HCT116 (cell line): Measurements from ENCODE around the gene TOX4. TPM values are rescaled to one million over a fixed set of nuclear protein-coding genes. Genes with fewer than 3 reads are reported as not detected.

ENCODE experiments used
- ATAC-seq: fragments of 200-7000 bp; cut with Tn5 transposase; 2 replicates; pipeline ENCODE4 v1.9.1; 2020; ENCODE audit warnings: mild to moderate bottlenecking, moderate library complexity
- BruUV-seq: library from RNA; stranded (reverse); fragments of 400-500 nt; replicated peaks from 2 replicates; lab custom pipeline; 2021; lab: Mats Ljungman, UMichigan
- CTCF ChIA-PET: fragments of 300-600 bp; sonication (Branson Sonifier 250); formaldehyde crosslinking; loops from one replicate; lab custom pipeline; 2021; ENCODE audit warnings: antibody characterized with exemption; lab: Charles Lee
- POLR2A ChIA-PET: fragments of 300-600, 350-600 bp; sonication (Branson Sonifier 250); formaldehyde crosslinking; loops from one replicate; lab custom pipeline; 2021; ENCODE audit warnings: antibody characterized with exemption; lab: Charles Lee
- RAD21 ChIA-PET, 2 experiments: fragments of 300-600 bp; sonication (Branson Sonifier 250); formaldehyde crosslinking; loops; one replicate each; lab custom pipeline; 2023; ENCODE audit warnings: low total read pairs in 2 of 2; ENCODE audit not compliant: uncharacterized antibody in 2 of 2, unreplicated experiment in 2 of 2, low non-redundant PET in 1 of 2; lab: Charles Lee
- DNase-seq: peaks from one replicate; pipeline ENCODE4 v3.0.0-alpha.2; 2010; ENCODE audit warnings: low read depth, low spot score
- H2AFZ ChIP-seq: fragments of 200-600 bp; shearing (Covaris generic), sonication (generic); 2 replicates; pipeline ENCODE4 v1.6.1; 2017; ENCODE audit warnings: low read depth, mixed run types, mixed read lengths, antibody characterized with exemption, low read length; ENCODE audit not compliant: poor library complexity, severe bottlenecking
- H3K27ac ChIP-seq: 2 replicates; pipeline ENCODE4 v1.5.1; 2012; ENCODE audit warnings: low read depth, low read length
- H3K27me3 ChIP-seq: fragments of 200-600 bp; sonication (generic); 2 replicates; pipeline ENCODE4 v1.6.1; 2016; ENCODE audit warnings: mixed run types, low read length, mixed read lengths; ENCODE audit not compliant: insufficient read depth
- H3K36me3 ChIP-seq, 2 experiments: fragments of 200-500 bp in 1 of 2; fragments of 200-600 bp in 1 of 2; sonication (Bioruptor generic) in 1 of 2; sonication (generic) in 1 of 2; 2 replicates each; pipeline versions ENCODE4 v1.5.1 to v1.6.1; 2014 to 2016; ENCODE audit warnings: low read length in 2 of 2, inconsistent platforms in 1 of 2, mixed read lengths in 1 of 2, mixed run types in 1 of 2; ENCODE audit not compliant: insufficient read depth in 2 of 2, control insufficient read depth in 1 of 2
- H3K4me1 ChIP-seq, 2 experiments: fragments of 200-600 bp in 1 of 2; sonication (generic) in 1 of 2; 2 replicates each; pipeline versions ENCODE4 v1.5.1 to v1.6.1; 2012 to 2017; ENCODE audit warnings: low read length in 2 of 2, inconsistent platforms in 1 of 2, mild to moderate bottlenecking in 1 of 2, mixed read lengths in 1 of 2, mixed run types in 1 of 2, moderate library complexity in 1 of 2; ENCODE audit not compliant: insufficient read depth in 2 of 2, control insufficient read depth in 1 of 2
- H3K4me2 ChIP-seq: fragments of 200-600 bp; sonication (generic); 2 replicates; pipeline ENCODE4 v1.6.1; 2017; ENCODE audit warnings: mixed run types, low read length, mixed read lengths
- H3K4me3 ChIP-seq, 2 experiments: fragments of 200-600 bp in 1 of 2; sonication (generic) in 1 of 2; replicated peaks in 1 of 2; 2 replicates each; pipeline ENCODE4 v1.5.1; 2011 to 2016; ENCODE audit warnings: low read length in 2 of 2, control low read depth in 1 of 2, low read depth in 1 of 2, mild to moderate bottlenecking in 1 of 2, mixed read lengths in 1 of 2, mixed run types in 1 of 2
- H3K79me2 ChIP-seq: fragments of 200-600 bp; sonication (generic); 2 replicates; pipeline ENCODE4 v1.6.1; 2017; ENCODE audit warnings: mild to moderate bottlenecking, mixed run types, low read length, moderate library complexity, mixed read lengths; ENCODE audit not compliant: insufficient read depth
- H3K9ac ChIP-seq: fragments of 200-600 bp; sonication (generic); 2 replicates; pipeline ENCODE4 v1.6.1; 2016; ENCODE audit warnings: low read length, mixed read lengths
- H3K9me2 ChIP-seq: fragments of 200-600 bp; sonication (generic), shearing (Covaris generic); 2 replicates; pipeline ENCODE4 v1.6.1; 2017; ENCODE audit warnings: mixed run types, mild to moderate bottlenecking, moderate library complexity; ENCODE audit not compliant: insufficient read depth
- H3K9me3 ChIP-seq, 2 experiments: fragments of 200-500 bp in 1 of 2; fragments of 200-600 bp in 1 of 2; sonication (Bioruptor generic) in 1 of 2; sonication (generic) in 1 of 2; 2 replicates each; pipeline ENCODE4 v1.6.1; 2014 to 2017; ENCODE audit warnings: low read length in 2 of 2, mixed read lengths in 2 of 2, inconsistent platforms in 1 of 2, low read depth in 1 of 2, mild to moderate bottlenecking in 1 of 2, mixed run types in 1 of 2, moderate library complexity in 1 of 2; ENCODE audit not compliant: control insufficient read depth in 1 of 2, insufficient read depth in 1 of 2
- H4K20me1 ChIP-seq: fragments of 200-600 bp; sonication (generic), shearing (Covaris generic); 2 replicates; pipeline ENCODE4 v1.6.1; 2017; ENCODE audit warnings: mixed run types, mild to moderate bottlenecking, moderate library complexity; ENCODE audit not compliant: insufficient read depth
- EGR1 ChIP-seq: IDR thresholded peaks from 2 replicates; pipeline ENCODE4 v1.6.1; 2012; ENCODE audit warnings: low read depth
- EZH2 ChIP-seq: fragments of 200-600 bp; sonication (generic); IDR thresholded peaks from 2 replicates; pipeline ENCODE4 v1.6.1; 2017; ENCODE audit warnings: antibody characterized with exemption, mixed run types
- EZH2phosphoT487 ChIP-seq: fragments of 200-600 bp; IDR thresholded peaks from 2 replicates; pipeline ENCODE4 v1.6.1; 2018; ENCODE audit warnings: antibody characterized with exemption, borderline replicate concordance
- POLR2A ChIP-seq: IDR thresholded peaks from 2 replicates; pipeline ENCODE4 v1.7.0; 2011; ENCODE audit warnings: borderline replicate concordance; ENCODE audit not compliant: insufficient read depth, insufficient read length; ENCODE audit errors: extremely low read depth
- RAD21 ChIP-seq: IDR thresholded peaks from 2 replicates; pipeline ENCODE4 v1.6.1; 2012; ENCODE audit warnings: low read depth, mild to moderate bottlenecking
- SIN3A ChIP-seq: IDR thresholded peaks from 2 replicates; pipeline ENCODE4 v1.6.1; 2012; ENCODE audit warnings: low read depth
- SRF ChIP-seq: IDR thresholded peaks from 2 replicates; pipeline ENCODE4 v1.6.1; 2012; ENCODE audit warnings: low read depth
- TCF7L2 ChIP-seq: IDR thresholded peaks from 2 replicates; pipeline ENCODE4 v1.7.0; 2011; ENCODE audit warnings: borderline replicate concordance, inconsistent platforms; ENCODE audit not compliant: insufficient read depth, insufficient read length; ENCODE audit errors: extremely low read depth
- YY1 ChIP-seq: IDR thresholded peaks from 2 replicates; pipeline ENCODE4 v1.6.1; 2011; ENCODE audit warnings: low read length, low read depth, moderate library complexity, mild to moderate bottlenecking; ENCODE audit not compliant: insufficient replicate concordance; ENCODE audit errors: extremely low read depth
- ZFX ChIP-seq: fragments of 450-650 bp; IDR thresholded peaks from 2 replicates; pipeline ENCODE4 v1.6.1; 2017
- ZNF274 ChIP-seq: fragments of 200-500 bp; sonication (Bioruptor generic); IDR thresholded peaks from 2 replicates; pipeline ENCODE4 v1.6.1; 2014; ENCODE audit warnings: mild to moderate bottlenecking, low read depth, low read length, inconsistent platforms
- intact Hi-C: fragments of 100-400 bp; cut with micrococcal nuclease; formaldehyde crosslinking; loops from 2 replicates; pipeline ENCODE4 v1.10.0; 2022
- total RNA-seq: library from RNA; stranded (reverse); gene quantifications from one replicate; pipeline ENCODE4 v1.2.1, GENCODE V29; 2021; ENCODE audit not compliant: unreplicated experiment
- TF ChIP-seq, protein P1 (sequence below): IDR thresholded peaks from 2 replicates; pipeline ENCODE4 v1.6.1; 2011; ENCODE audit warnings: mild to moderate bottlenecking, low read length, moderate library complexity; ENCODE audit not compliant: insufficient replicate concordance; ENCODE audit errors: extremely low read depth
- TF ChIP-seq, protein P2 (sequence below): IDR thresholded peaks from 2 replicates; pipeline ENCODE4 v1.6.1; 2012; ENCODE audit warnings: low read depth
- TF ChIP-seq, protein P3 (sequence below): IDR thresholded peaks from 2 replicates; pipeline ENCODE4 v1.6.1; 2012

Gene TOX4
- total RNA-seq, 1 experiment from 2014 or later = 58.5 TPM

DNA sequence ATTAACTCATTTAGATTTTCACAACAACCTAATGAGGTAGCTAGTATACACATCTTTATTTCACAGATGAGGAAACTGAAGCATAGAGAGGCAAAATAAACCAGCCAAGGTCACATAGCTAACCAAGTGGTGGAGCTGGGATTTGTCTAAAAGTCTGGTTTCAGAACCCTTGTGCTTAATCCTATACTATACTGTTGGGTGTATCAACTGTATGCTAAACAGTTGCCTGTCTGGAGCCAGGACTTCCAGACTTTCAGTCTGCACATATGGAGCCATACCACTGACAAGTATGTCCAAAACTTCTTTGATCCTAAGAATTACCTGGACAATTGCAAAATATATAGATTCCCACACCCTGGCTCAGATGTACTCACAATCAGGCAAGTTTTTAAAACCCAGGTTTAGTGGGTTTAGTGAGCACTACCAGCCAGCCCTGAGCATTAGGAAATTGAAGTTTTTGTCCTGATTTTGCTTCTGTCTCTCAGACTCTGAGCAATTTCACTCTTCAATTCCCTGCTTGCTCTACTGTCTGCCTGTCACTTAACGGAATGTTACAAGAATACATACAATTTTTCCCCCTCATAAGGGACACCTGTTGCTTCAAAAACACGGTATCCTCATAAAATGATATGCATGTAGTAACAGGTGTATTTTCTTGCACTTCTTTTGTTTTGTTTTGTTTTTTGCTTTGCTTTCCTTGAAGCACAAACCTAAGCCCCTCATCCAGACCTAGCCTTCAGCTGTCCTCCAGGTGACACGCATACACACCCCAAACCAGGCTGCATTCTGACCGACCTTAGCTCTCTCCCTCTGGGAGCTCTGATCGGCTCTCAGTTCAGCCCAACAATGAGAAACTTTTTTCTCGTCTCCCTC is 58.8 kb downstream of the TOX4 start:
- ChIA-PET RAD21 (no interaction called here), CTCF (no interaction called here), POLR2A (no interaction called here)
- H3K27ac ChIP-seq = no peak overlapping the region
- no peak overlapping the region for H3K4me3 ChIP-seq
- TF ChIP-seq EZH2 (no peak), SIN3A (no peak), ZNF274 (no peak), SRF (no peak), EZH2phosphoT487 (no peak), POLR2A (no peak), RAD21 (no peak), ZFX (no peak), YY1 (no peak), EGR1 (no peak), TCF7L2 (no peak)
- TF ChIP-seq, protein P1, sequence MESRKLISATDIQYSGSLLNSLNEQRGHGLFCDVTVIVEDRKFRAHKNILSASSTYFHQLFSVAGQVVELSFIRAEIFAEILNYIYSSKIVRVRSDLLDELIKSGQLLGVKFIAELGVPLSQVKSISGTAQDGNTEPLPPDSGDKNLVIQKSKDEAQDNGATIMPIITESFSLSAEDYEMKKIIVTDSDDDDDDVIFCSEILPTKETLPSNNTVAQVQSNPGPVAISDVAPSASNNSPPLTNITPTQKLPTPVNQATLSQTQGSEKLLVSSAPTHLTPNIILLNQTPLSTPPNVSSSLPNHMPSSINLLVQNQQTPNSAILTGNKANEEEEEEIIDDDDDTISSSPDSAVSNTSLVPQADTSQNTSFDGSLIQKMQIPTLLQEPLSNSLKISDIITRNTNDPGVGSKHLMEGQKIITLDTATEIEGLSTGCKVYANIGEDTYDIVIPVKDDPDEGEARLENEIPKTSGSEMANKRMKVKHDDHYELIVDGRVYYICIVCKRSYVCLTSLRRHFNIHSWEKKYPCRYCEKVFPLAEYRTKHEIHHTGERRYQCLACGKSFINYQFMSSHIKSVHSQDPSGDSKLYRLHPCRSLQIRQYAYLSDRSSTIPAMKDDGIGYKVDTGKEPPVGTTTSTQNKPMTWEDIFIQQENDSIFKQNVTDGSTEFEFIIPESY = no peak
- TF ChIP-seq, protein P2, sequence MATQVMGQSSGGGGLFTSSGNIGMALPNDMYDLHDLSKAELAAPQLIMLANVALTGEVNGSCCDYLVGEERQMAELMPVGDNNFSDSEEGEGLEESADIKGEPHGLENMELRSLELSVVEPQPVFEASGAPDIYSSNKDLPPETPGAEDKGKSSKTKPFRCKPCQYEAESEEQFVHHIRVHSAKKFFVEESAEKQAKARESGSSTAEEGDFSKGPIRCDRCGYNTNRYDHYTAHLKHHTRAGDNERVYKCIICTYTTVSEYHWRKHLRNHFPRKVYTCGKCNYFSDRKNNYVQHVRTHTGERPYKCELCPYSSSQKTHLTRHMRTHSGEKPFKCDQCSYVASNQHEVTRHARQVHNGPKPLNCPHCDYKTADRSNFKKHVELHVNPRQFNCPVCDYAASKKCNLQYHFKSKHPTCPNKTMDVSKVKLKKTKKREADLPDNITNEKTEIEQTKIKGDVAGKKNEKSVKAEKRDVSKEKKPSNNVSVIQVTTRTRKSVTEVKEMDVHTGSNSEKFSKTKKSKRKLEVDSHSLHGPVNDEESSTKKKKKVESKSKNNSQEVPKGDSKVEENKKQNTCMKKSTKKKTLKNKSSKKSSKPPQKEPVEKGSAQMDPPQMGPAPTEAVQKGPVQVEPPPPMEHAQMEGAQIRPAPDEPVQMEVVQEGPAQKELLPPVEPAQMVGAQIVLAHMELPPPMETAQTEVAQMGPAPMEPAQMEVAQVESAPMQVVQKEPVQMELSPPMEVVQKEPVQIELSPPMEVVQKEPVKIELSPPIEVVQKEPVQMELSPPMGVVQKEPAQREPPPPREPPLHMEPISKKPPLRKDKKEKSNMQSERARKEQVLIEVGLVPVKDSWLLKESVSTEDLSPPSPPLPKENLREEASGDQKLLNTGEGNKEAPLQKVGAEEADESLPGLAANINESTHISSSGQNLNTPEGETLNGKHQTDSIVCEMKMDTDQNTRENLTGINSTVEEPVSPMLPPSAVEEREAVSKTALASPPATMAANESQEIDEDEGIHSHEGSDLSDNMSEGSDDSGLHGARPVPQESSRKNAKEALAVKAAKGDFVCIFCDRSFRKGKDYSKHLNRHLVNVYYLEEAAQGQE = no peak
- TF ChIP-seq, protein P3, sequence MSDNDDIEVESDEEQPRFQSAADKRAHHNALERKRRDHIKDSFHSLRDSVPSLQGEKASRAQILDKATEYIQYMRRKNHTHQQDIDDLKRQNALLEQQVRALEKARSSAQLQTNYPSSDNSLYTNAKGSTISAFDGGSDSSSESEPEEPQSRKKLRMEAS = no peak
- intact Hi-C loops = no loop called here
- H3K9me3 ChIP-seq = no peaks in the 10 kb centered on the region
- ATAC-seq (no peak), DNase-seq (no peak)
- H3K27me3 ChIP-seq = peaks cover 24% of the 10 kb centered on the region; the same call in 1 of the 2 replicates
- H3K9me2 ChIP-seq = no peaks in the 10 kb centered on the region
- no peaks in the 10 kb centered on the region for H3K79me2 ChIP-seq
- H4K20me1 ChIP-seq = no peaks in the 10 kb centered on the region
- no TSS peak for BruUV-seq
- no peaks in the 10 kb centered on the region for H3K4me1 ChIP-seq
- H3K4me2 ChIP-seq = no peak overlapping the region
- H3K36me3 ChIP-seq = no peaks in the 10 kb centered on the region
- H2AFZ ChIP-seq = no peak overlapping the region
- no peak overlapping the region for H3K9ac ChIP-seq
